HG03432 (cell line): Measurements from ENCODE around the gene LRRC45.
"Not testable (repeated sequence)": the region's sequence is repeated elsewhere in the genome, so short reads cannot be mapped to it uniquely, and the experiment has no call there.

Experiments used
- ATAC-seq: cut with Tn5 transposase; IDR thresholded peaks from one replicate; pipeline ENCODE4 v1.9.1; 2021; ENCODE audit warnings: mild to moderate bottlenecking, moderate library complexity; ENCODE audit not compliant: unreplicated experiment

LRRC45 gene

GRCh38 chr17:82022981-82023446 lies at the start of gene LRRC45:
Gene LRRC45, plus strand, starts transcription at chr17:82023305. Its CDS starts 339 bp downstream, at chr17:82023644.
- ATAC-seq = peak; percentile 84

GRCh38 chr17:81973432-81973831 lies 49.7 kb upstream of the LRRC45 start:
- ATAC-seq = no peak

- ATAC-seq = peak; percentile 3
Measured at GRCh38 chr17:81976332-81977210, 46.5 kb upstream of the LRRC45 start.

GRCh38 chr17:81977211-81977808 lies 45.8 kb upstream of the LRRC45 start, which contains the start of gene ASPSCR1:
Gene ASPSCR1, plus strand, starts transcription at chr17:81977629. Its CDS starts 18 bp downstream, at chr17:81977647.
- ATAC-seq = peak; percentile 85

- ATAC-seq = no peak
Measured at GRCh38 chr17:81978524-81979298, 44.4 kb upstream of the LRRC45 start.

- no peak for ATAC-seq
Measured at GRCh38 chr17:81980122-81980521, 43.0 kb upstream of the LRRC45 start.

GRCh38 chr17:81980707-81981343 lies 42.3 kb upstream of the LRRC45 start:
- ATAC-seq = no peak

GRCh38 chr17:81981511-81981910 lies 41.6 kb upstream of the LRRC45 start:
- ATAC-seq = not testable (repeated sequence)

GRCh38 chr17:81983011-81983638 lies 40.0 kb upstream of the LRRC45 start:
- no peak for ATAC-seq

- no peak for ATAC-seq
Measured at GRCh38 chr17:81983639-81984373, 39.3 kb upstream of the LRRC45 start.

- ATAC-seq = no peak
Measured at GRCh38 chr17:81984773-81985410, 38.2 kb upstream of the LRRC45 start.

- no peak for ATAC-seq
Measured at GRCh38 chr17:81986606-81987005, 36.5 kb upstream of the LRRC45 start.

- ATAC-seq = no peak
Measured at GRCh38 chr17:81987161-81987770, 35.8 kb upstream of the LRRC45 start.

- no peak for ATAC-seq
Measured at GRCh38 chr17:81990836-81991683, 32.0 kb upstream of the LRRC45 start.

GRCh38 chr17:81991684-81992305 lies 31.3 kb upstream of the LRRC45 start:
- ATAC-seq = no peak

- no peak for ATAC-seq
Measured at GRCh38 chr17:81992306-81993102, 30.6 kb upstream of the LRRC45 start.
